Mucosa of descending colon (tissue), 3 donors: ENCODE results near the gene MRPL43. TPM values are rescaled to one million over a fixed set of nuclear protein-coding genes. Genes with fewer than 3 reads are reported as not detected.

Source experiments
- ATAC-seq: fragments of 200-7000 bp; cut with Tn5 transposase; one replicate; pipeline ENCODE4 v1.9.1; 2020; ENCODE audit warnings: mild to moderate bottlenecking, moderate library complexity
- DNase-seq, 3 donors: peaks; one replicate each; pipeline ENCODE4 v3.0.0-alpha.2; 2020
- H3K36me3 ChIP-seq: fragments of 200-600 bp; one replicate; pipeline ENCODE4 v1.8.0; 2021; ENCODE audit warnings: low read depth, mild to moderate bottlenecking
- H3K4me1 ChIP-seq: fragments of 200-600 bp; one replicate; pipeline ENCODE4 v1.8.0; 2021; ENCODE audit warnings: low read depth, mild to moderate bottlenecking
- H3K4me3 ChIP-seq: fragments of 200-600 bp; one replicate; pipeline ENCODE4 v1.8.0; 2021; ENCODE audit warnings: mild to moderate bottlenecking
- H3K9me3 ChIP-seq: fragments of 200-600 bp; one replicate; pipeline ENCODE4 v1.8.0; 2021; ENCODE audit warnings: mild to moderate bottlenecking
- intact Hi-C, 2 donors: fragments of 100-400 bp; cut with DNase I in 1 of 2; cut with micrococcal nuclease in 1 of 2; formaldehyde crosslinking; loops; one replicate each; pipeline versions ENCODE4 v1.11.0 to v1.11.1; 2022; cut with DNase I, micrococcal nuclease
- total RNA-seq, 3 donors: library from RNA; stranded (reverse); fragmentation: NEBNext Ultra II Directional in 2 of 3; extraction: Animal tissue kit (Norgen Biotek cat#: 25700) in 2 of 3; gene quantifications; one replicate each; pipeline versions ENCODE4 v1.2.1 to v1.2.4, GENCODE V29; 2021 to 2023
- TF ChIP-seq, protein P1 (sequence below): fragments of 200-600 bp; IDR thresholded peaks from one replicate; pipeline ENCODE4 v1.8.0; 2022; ENCODE audit warnings: antibody characterized with exemption, mild to moderate bottlenecking
- donor health status: DM: no; HTN: no; CAD: no; lungs with moderate emphysema.
- donor health status: DM: no; HTN: no; CAD: no.
- donor health status: DM: no; HTN: yes; CAD: no.

MRPL43 gene
- total RNA-seq, 3 donors from 2014 or later, result 61.3 to 82.3 (median 71.4) TPM

DNA sequence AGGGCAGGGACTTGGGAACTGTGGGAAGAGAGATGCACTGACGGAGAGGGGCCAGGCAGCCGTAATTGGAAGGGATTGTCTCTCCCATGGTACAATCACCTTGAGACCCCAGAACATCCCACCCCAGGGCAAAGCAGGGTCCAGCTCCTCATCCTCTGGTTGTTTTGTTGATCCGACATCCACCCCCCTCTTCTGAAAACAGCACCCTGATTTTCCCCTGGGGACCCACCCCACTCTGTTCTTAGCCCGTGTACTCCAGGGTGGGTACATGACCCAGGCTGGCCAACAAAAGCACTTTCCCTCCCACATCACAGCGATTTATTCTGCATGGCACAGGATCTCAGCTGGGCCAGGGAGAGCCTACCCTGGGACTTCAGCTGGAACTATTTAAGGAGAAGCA, 29.5 kb upstream of the MRPL43 start:
- DNase-seq (no peak), ATAC-seq (no peak)
- H3K4me1 ChIP-seq, result peaks cover 14% of the 10 kb centered on the region
- TF ChIP-seq, protein P1, sequence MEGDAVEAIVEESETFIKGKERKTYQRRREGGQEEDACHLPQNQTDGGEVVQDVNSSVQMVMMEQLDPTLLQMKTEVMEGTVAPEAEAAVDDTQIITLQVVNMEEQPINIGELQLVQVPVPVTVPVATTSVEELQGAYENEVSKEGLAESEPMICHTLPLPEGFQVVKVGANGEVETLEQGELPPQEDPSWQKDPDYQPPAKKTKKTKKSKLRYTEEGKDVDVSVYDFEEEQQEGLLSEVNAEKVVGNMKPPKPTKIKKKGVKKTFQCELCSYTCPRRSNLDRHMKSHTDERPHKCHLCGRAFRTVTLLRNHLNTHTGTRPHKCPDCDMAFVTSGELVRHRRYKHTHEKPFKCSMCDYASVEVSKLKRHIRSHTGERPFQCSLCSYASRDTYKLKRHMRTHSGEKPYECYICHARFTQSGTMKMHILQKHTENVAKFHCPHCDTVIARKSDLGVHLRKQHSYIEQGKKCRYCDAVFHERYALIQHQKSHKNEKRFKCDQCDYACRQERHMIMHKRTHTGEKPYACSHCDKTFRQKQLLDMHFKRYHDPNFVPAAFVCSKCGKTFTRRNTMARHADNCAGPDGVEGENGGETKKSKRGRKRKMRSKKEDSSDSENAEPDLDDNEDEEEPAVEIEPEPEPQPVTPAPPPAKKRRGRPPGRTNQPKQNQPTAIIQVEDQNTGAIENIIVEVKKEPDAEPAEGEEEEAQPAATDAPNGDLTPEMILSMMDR, result no peak
- H3K9me3 ChIP-seq, result no peaks in the 10 kb centered on the region
- H3K36me3 ChIP-seq, result no peaks in the 10 kb centered on the region
- intact Hi-C loops, result no loop called here
- no peak overlapping the region for H3K4me3 ChIP-seq

DNA sequence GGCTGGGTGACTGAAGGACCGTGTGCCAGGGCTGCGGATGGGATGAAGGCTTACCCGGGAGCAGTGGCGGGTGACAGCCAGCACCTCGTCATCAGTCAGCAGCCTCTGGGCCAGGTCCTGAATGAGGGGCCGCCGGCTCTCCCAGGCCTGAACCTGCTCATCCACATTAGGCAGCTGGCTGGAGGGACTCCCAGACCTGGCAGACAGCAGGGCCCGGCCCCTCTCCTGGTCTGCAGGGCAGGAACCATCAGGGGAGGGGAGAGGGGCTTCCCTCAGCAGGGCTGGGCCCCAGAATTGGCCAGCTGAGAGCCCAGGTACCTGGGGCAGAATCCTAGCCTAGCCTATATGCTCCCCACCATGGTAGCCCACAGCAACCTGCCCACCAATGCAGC, 28.3 kb upstream of the MRPL43 start:
- H3K4me1 ChIP-seq, result peaks cover 14% of the 10 kb centered on the region
- ATAC-seq (no peak), DNase-seq (no peak)
- H3K9me3 ChIP-seq, result no peaks in the 10 kb centered on the region
- intact Hi-C loops, result no loop called here
- H3K36me3 ChIP-seq, result no peaks in the 10 kb centered on the region
- H3K4me3 ChIP-seq, result no peak overlapping the region
- TF ChIP-seq, protein P1, result no peak

DNA sequence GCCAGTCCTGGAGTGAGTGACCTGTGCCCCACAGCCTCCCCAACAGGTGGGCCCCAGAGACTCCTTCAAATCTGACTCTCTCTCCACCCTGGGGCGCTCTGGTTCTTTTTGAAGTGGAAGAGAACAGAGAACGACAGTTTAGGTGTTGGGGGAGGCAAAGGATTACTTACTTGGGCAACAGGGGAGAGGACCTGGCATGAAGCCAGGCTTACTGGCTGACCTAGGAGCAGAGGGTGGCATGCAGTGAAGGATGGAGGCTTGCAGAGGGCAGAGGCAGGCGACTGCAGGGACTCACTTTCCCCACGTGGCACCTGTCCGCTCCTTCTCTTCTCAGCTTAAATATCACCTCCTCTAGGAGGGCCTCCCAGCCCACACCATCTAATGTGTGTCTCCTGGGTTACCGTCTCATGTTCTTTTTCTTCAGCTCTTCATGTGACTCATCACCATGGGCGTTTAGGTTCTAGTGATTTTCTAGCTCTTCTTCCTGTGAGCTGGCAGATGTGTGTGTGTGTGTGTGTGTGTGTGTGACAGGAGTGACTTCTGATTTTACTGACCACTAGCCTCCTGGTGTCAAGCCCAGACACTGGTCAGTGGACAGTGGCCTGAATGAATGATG, 27.8 kb upstream of the MRPL43 start:
- intact Hi-C loops, result no loop called here
- TF ChIP-seq, protein P1, result no peak
- Histone ChIP-seq H3K4me3 (no peak overlapping the region), H3K36me3 (no peaks in the 10 kb centered on the region), H3K9me3 (no peaks in the 10 kb centered on the region), H3K4me1 (peaks cover 14% of the 10 kb centered on the region)
- DNase-seq (no peak), ATAC-seq (no peak)

DNA sequence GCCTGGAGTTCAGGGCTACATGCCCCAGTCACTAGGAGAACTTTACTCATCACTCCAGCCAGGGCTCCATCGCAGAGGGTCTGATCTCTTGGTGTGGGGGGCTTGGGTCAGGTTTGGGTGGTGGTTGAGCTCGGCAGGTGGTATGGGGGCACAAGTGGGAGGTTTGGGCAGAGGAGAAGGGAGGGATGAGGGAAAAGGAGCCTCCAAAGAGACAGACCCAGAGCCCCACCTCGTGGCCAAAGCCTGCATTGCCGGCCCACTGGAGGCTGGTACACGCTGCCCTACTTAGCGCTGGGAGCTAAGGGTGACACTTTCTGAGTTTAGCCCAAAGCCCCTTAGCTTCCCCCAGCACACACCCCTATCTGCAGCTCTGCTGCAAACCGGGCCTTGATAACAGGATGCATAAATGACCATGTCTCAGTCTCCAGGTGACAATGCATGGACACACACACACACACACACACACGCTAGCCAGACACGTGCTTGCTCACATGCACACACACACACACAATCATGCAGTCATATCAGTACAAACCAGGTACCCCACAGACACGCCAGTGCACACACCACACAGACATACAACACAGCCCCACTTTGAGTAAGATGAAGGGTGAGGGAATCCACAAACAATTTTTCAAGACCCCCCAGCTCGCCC, 27.1 kb upstream of the MRPL43 start:
- ATAC-seq, result peak; percentile 80
- no peak overlapping the region for H3K4me3 ChIP-seq
- H3K4me1 ChIP-seq, result peaks cover 14% of the 10 kb centered on the region
- DNase-seq, result peak in 2 of 3 donors; percentile 91 to 96
- no peaks in the 10 kb centered on the region for H3K9me3 ChIP-seq
- intact Hi-C loops, result no loop called here
- TF ChIP-seq, protein P1, result peak; percentile 81
- H3K36me3 ChIP-seq, result no peaks in the 10 kb centered on the region

DNA sequence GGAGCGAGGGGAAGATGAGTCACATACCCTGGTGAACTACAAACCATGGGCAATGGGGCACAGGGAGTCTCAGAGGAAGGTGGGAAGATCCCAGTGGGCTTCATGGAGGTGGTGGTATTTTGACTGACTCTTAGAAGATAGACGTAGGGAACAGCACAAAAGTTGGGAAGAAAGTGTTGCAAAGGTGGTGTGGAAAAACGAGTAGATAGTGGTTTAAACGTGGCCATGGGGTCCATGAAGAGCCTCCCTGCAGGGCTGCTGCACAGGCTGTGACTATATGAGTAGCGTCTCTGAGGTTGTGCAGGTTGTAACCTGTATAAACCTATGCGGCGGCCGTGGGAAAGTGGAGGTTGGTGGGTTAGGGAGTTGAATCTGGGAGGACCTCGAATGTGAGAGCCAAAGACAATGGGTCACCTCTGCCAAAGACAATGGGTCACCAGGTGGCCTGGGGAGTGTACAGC, 26.1 kb upstream of the MRPL43 start:
- no peaks in the 10 kb centered on the region for H3K9me3 ChIP-seq

More for the DNA sequence above, 26.1 kb upstream of the MRPL43 start:
- intact Hi-C loops, result no loop called here
- Histone ChIP-seq H3K4me1 (peaks cover 8% of the 10 kb centered on the region), H3K4me3 (no peak overlapping the region), H3K36me3 (no peaks in the 10 kb centered on the region)
- DNase-seq (no peak), ATAC-seq (no peak)
- TF ChIP-seq, protein P1, result no peak
